GM19324 (cell line): Measurements from ENCODE around the gene OR8D1.

ENCODE experiments used
- ATAC-seq: cut with Tn5 transposase; IDR thresholded peaks from one replicate; pipeline ENCODE4 v1.9.1; 2021; ENCODE audit warnings: mild to moderate bottlenecking, moderate library complexity; ENCODE audit not compliant: unreplicated experiment, low FRiP score

Gene OR8D1

GRCh38 chr11:124313849-124314248 is at the start of gene OR8D1:
TSS of gene OR8D1 (minus strand) at chr11:124313949. CDS start at chr11:124310766, 3,183 bp downstream.
- no peak for ATAC-seq

DNA sequence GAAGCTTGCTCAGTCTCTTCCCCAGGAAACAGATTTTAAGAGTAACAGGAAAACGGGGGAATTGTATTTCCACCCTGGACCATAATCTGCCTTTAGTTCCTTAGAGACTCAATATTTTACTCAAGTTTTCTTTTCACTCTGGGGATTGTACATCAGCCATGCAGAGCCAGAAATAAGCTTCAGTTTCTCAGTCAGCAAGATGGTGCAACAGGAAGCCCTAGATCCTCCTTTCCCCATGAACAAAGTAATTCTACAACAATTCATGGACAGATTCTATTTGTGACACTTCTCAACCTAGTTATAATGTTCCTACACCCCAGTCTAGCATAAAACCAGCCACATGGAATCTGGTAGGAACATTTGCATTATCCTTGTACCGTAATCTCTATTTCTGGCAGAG is 45.8 kb upstream of the OR8D1 start:
- ATAC-seq = no peak

DNA sequence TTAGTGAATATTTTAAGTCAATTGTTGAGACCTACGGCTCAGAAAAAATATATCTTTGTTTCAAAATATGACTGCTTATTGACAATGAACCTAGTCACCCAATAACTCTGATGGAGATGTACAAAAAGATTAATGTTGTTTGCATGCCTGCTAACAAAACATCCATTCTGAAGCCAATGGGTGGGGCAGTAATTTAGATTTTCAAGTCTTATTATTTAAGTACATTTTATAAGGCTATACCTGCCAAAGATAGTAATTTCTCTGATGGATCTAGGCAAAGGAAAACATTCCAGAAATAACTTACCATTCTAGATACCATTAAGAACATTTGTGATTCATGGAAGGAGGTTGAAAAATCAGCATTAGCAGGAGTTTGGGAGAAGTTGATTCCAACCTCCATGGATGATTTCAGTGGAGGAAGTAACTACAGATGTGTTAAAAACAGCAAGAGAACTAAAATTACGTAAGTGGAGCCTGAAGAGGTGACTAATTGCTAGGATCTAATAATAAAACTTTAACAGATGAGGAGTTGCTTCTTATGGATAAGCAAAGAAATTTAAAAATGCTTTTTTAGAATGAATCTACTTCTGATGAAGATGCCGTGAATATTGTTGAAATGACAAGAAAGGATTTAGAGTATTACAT is 32.7 kb upstream of the OR8D1 start:
- ATAC-seq = no peak

GRCh38 chr11:124344346-124344745 is 30.6 kb upstream of the OR8D1 start:
- no peak for ATAC-seq

DNA sequence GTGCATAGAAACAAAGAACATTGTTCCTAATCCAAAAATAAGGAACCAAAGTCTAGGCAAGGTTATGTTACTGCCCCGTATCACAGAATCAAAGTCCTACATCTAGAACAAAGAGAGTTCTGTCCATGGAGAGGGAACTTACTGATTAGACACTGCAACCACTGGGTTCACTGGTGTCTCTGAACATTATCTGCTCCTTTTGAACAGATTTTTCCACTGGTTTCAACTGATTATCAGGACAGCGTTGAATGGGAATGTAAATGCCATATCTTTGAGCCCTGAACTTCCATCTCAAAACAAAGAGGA is 26.3 kb upstream of the OR8D1 start:
- ATAC-seq = no peak

DNA sequence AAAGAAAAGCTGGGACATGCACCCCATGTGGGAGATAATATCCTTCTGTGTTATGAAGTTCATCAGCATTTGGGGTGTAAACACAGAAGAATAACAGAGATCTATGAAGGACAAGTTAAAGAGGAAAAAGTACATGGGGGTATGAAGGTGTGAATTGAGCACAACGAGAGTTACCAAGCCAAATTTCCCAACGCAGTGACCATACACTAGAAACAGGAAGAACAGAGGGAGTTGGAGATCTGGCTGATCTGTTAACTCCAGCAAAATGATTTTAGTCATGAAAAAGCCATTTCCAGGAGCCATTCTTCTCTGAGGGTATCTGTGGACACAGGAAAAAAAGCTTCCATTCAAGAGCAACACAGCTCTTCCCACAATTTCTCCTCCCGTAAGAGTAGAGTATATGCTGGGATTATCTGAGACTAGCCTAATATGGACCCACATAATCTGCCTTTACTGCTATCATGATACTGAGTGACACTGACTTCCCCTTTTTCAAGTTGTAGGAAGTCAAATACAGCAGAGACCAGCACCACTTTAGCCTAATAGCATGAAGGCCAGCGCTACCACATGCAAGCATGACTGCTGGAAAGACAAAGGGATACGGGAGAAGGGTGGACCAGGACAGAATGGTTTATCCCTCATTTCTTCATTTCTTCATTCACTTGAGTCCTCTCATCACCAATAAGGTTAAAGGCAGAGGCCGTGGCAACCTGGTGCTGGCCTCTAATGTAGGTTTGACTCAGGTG is 25.8 kb upstream of the OR8D1 start:
- ATAC-seq = no peak

DNA sequence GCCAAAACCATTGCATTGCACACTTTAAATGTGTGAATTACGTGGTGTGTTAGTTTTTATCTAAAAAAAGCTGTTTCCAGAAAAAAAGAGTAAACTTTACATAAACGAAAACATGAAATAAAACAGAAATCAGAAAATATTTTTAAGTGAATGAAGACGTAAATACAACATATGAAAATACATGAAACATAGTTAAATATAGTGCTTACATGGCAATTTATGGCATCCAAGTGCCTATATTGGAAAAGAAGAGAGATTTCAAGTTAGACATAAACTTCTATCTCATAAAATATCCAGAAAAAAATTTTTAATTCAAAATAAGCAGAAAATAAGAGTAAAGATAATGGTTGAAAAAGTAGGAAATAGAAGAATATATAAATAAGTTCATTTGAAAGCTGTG is 18.1 kb upstream of the OR8D1 start:
- no peak for ATAC-seq

DNA sequence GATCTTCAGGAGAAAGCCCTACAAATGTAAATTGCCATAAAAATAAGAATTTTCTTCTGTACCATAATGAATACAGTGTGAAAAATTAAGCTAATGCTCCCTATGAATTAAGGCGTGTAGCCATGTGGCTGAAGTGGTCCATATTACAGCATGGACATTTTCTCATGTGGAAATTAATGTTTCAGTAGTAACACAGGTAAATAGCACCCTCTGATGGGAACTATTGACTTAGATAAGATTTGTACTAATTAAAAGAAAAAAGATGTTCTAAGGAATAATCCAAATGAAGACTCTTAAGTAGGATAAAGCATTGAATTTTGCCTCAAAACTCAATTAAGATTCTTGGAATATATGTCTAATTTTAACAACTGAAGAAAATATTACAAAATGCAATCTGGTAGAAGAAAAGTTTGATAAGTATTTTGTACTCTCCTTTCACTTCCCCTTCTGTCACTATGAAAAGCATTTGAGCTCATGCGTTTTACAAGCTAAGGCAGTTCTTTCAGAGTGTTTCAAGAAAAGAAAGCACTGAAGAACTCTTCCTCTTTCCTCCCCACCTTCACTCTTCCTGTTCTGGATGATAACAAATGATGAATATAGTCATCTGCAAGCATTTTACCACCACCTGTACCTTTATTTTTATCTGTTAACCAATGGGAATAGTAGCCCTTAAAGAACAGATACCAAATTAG is 16.2 kb upstream of the OR8D1 start:
- no peak for ATAC-seq

- ATAC-seq = no peak
Observed at GRCh38 chr11:124327775-124328174, 14.0 kb upstream of the OR8D1 start.

GRCh38 chr11:124322356-124322755 is 8.6 kb upstream of the OR8D1 start:
- ATAC-seq = no peak

- no peak for ATAC-seq
Observed at GRCh38 chr11:124320097-124320496, 6.3 kb upstream of the OR8D1 start, which contains the start of gene OR8D2. TSS of gene OR8D2 (minus strand) at chr11:124320197. CDS start at chr11:124320197, 0 bp downstream.

DNA sequence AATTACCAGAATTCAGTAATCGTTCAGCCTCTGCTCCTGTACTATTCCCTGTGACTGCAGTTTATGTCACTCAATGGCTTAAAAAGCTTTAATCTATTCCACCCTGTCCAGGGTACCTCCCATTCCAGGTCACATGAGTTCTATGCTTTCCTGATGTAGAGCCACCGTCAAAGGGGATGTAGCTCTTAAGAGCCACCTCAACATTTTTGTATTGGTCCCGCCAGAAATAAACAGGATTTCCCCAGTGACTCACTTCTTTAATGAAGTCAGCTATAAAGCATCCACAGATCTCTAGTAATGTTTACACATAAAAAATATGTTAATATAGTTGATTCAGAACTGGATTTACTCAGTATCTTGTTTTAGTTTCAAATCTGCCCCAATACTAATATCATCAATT is 1.3 kb upstream of the OR8D1 start:
- no peak for ATAC-seq

DNA sequence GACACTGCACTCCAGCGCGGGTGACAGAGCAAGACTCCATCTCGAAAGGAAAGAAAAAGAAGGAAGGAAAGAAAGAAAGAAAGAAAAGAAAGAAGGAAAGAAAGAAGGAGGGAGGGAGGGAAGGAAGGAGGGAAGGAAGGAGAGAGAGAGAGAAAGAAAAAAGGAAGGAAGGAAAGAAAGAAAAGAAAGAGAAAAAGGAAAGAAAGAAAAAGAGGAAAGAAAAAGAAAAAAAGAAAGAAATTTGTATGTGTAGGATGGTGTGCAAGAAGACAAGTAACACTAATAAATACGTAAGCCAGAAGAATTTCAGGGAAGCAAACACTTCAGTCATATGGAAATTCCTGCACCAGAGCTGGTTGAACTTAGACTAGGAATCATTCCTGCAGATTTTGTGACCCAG is 618 bp downstream of the OR8D1 start:
- ATAC-seq = no peak

- ATAC-seq = no peak
Observed at GRCh38 chr11:124311670-124312069, 2.1 kb downstream of the OR8D1 start.

GRCh38 chr11:124311269-124311668 is 2.5 kb downstream of the OR8D1 start:
- ATAC-seq = no peak

DNA sequence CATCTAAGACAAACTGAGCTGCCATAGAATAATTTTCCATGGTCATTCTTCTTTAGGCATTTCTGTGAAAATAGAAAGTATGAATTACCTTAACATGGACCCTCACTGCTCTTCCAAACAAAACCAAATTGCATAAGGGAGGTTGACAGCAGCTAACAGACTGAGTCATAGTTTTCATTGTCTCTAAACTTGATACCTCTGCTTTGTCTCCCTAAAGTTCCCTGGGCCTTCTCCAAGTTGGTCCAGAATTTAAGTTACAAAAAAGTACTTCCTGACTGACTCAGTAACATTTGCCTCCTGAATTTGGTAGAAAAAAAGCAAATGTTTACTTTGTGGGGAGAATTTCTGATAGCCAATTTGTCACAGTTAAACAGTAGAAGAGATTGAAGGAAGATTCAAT is 3.0 kb downstream of the OR8D1 start:
- ATAC-seq = no peak

GRCh38 chr11:124307093-124307492 is 6.7 kb downstream of the OR8D1 start:
- no peak for ATAC-seq

- no peak for ATAC-seq
Observed at GRCh38 chr11:124302347-124303125, 11.2 kb downstream of the OR8D1 start.

DNA sequence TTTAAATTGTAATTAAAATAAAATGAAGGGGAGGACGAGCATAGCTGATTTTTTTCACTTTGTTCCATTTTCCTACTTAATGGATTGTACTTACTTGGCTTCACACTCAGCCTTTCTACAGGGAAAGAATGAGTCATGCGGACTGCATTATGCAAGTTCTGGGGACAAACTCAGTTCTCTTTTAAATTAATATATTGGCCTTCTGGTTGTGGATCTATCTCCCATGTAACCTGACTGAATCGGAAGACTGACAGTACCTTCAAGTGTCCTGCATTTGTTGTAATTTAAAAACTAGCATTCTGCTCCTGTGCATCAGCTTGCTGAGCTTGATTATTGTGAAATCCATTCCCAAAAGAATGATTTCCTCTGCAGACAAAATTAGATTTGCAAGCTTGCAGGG is 12.2 kb downstream of the OR8D1 start:
- no peak for ATAC-seq

GRCh38 chr11:124297921-124298320 is 15.8 kb downstream of the OR8D1 start:
- ATAC-seq = no peak

GRCh38 chr11:124296016-124296415 is 17.7 kb downstream of the OR8D1 start:
- ATAC-seq = no peak
